AG09319 (cell line): Measurements from ENCODE around the gene CIC.

Experiments
- DNase-seq: peaks from one replicate; pipeline ENCODE4 v3.0.0-alpha.2; 2010; ENCODE audit warnings: low read depth; ENCODE audit errors: extremely low read depth
- TF ChIP-seq, protein P1 (sequence below): IDR thresholded peaks from 2 replicates; pipeline ENCODE4 v1.5.1; 2011; ENCODE audit warnings: low read depth, mild to moderate bottlenecking, inconsistent platforms, low read length, moderate library complexity

Gene CIC

DNA sequence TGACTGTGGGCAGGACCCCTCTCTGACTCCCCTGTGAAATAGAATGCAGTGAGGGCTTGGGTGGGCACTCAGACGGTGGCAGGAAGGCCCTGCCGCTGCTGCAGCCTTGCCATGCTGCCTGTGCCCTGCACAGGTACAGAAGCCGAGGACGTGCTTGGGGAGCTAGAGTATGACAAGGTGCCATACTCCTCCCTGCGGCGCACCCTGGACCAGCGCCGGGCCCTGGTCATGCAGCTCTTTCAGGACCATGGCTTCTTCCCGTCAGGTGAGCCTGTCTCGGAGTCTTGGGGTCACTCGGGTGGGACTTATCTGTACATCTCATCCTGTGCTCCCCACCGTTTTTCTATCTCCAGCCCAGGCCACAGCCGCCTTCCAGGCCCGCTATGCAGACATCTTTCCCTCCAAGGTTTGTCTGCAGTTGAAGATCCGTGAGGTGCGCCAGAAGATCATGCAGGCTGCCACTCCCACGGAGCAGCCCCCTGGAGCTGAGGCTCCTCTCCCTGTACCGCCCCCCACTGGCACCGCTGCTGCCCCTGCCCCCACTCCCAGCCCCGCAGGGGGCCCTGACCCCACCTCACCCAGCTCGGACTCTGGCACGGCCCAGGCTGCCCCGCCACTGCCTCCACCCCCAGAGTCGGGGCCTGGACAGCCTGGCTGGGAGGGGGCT lies 25.6 kb downstream of the CIC start:
- TF ChIP-seq, protein P1, sequence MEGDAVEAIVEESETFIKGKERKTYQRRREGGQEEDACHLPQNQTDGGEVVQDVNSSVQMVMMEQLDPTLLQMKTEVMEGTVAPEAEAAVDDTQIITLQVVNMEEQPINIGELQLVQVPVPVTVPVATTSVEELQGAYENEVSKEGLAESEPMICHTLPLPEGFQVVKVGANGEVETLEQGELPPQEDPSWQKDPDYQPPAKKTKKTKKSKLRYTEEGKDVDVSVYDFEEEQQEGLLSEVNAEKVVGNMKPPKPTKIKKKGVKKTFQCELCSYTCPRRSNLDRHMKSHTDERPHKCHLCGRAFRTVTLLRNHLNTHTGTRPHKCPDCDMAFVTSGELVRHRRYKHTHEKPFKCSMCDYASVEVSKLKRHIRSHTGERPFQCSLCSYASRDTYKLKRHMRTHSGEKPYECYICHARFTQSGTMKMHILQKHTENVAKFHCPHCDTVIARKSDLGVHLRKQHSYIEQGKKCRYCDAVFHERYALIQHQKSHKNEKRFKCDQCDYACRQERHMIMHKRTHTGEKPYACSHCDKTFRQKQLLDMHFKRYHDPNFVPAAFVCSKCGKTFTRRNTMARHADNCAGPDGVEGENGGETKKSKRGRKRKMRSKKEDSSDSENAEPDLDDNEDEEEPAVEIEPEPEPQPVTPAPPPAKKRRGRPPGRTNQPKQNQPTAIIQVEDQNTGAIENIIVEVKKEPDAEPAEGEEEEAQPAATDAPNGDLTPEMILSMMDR, result no peak
- no peak for DNase-seq

DNA sequence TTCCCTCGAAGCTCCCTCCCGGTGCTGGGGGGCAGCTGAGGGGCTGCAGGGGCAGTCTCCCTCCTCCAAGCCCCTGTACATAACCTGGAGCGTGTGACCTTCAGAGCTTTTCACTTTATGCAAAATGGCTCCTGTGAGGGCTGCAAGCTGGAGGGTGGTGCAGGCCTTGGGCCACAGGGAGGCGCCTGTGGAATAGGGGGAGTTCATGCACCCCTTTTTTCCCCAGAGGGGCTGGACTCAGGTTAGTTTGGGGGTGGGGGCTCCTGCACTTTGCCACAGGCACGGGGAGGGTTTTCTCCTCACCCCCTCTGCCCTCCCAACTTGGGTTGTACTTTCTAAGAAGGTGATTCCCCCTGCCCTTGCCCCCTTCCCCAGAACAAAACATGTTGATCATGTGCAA lies 26.3 kb downstream of the CIC start:
- DNase-seq, result no peak
- TF ChIP-seq, protein P1, result no peak; the same call in 1 of the 2 replicates

DNA sequence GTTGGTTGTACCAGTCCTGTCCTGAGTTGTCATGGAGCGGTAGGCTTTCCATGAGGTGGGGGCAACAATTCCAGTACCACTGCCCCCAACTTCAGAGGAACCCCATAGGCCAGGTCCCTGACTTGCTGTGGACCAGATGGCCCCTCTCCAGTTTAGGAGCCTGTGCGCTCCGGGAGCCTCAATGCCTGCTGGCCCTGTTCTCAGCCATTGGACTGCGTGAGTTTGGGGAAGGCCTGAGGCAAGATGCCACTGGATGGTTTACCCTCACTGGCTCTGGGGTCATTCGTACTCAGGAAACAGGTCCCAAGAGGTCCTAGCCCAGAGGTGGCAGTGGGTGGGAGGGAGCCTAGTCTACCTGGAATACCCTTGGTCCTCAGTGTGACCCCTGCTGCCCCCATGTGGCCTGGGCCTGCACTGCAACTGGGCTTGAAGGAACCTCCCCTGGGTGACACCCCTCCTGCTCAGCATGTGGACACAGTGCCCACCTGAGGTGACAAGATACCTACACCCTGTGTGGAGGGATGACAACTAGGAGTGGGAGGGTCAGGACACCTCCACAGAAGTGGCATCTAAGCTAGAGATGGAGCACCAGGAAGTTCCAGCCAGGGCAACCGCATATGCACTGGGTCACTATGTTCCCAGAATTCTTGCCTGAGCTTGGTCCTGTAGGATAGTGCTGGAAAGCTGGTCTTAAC lies 26.9 kb downstream of the CIC start:
- TF ChIP-seq, protein P1, result peak; percentile 98
- no peak for DNase-seq

DNA sequence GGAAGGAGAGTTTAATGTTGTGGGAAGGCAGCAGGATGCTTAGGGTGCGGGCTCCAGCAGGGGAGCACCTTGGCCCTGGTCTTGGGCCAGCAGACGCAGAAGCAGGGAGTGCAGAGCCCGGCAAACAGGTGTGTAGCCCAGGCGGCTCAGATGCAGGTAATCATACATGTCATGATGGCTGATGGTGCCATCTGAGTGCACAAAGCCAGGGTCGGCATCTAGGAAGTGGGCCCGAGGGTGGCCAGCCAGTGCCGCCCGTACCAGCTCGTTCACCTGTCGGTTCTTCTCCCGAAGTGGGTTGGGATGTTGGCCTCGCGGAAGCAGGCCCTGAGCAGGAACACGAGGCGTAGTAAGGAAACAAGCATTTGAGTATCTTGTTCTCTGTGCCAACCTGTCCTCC lies 28.0 kb downstream of the CIC start:
- TF ChIP-seq, protein P1, result no peak

DNA sequence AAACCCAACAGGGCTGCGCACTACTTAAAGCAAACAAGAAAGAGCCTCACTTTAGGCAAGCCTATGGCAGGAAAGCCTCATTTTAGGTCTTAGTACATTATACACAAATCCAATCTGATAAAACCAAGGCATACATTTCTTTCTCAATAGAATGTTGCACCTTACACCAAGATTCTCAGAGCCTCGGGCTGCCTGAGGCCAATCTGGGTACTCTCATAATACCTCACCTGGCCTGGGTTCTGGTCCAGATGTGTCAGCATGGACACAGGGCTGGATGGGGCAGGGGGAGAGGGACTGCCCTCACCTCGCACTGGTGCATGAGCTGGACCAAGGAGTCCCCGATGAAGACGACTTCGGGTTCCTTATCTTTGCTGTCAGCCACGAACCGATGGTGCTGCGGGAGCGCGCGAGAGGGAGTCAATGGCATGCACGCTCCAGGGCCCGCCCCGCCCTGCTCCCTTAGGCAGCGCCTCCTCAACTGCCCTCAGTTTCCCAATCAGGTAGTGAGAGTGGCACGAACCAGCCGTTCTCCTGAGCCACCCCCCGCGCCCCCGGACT lies 32.7 kb downstream of the CIC start, which contains the start of gene PRR19:
PRR19 (plus strand) TSS at position 487 of the 558 bp plus-strand sequence. CDS start 7,453 bp downstream, outside the sequence.
- TF ChIP-seq, protein P1, result no peak
- no peak for DNase-seq

More for the DNA sequence above, 28.0 kb downstream of the CIC start:
- DNase-seq, result no peak

DNA sequence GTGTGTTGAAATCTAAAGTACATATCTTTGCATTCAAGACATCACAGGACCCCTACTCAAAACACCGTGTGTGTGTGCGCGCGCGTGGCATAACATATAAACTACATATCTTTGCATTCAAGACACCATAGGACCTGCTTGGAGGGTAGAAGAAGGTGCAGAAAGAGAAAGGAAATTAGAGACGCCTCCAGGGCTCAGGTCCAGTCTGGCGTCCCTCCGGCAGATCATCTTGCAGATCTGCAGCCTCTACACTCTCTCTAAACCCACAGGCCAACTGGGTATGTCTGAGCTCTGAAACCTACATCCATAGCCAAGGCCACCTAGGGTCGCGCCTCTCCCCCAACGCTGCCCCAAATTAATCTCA lies 34.0 kb downstream of the CIC start:
- DNase-seq, result no peak

More for the DNA sequence above, 34.0 kb downstream of the CIC start:
- TF ChIP-seq, protein P1, result no peak
